Epithelial cell of esophagus (primary cell): ENCODE data around the gene CCDC28A.

ENCODE experiments used
- DNase-seq: peaks from one replicate; pipeline ENCODE4 v3.0.0; 2010; ENCODE audit warnings: low read depth
- H3K4me3 ChIP-seq: 2 replicates; pipeline ENCODE4 v1.5.1; 2011; ENCODE audit warnings: mild to moderate bottlenecking, low read length, control low read depth
- CTCF ChIP-seq: IDR thresholded peaks from 2 replicates; pipeline ENCODE4 v1.5.1; 2011; ENCODE audit warnings: low read depth, mild to moderate bottlenecking, low read length, control low read depth, inconsistent platforms; ENCODE audit not compliant: insufficient read depth; ENCODE audit errors: missing control alignments

The CCDC28A gene

GRCh38 chr6:138787138-138787537 is 13.6 kb downstream of the CCDC28A start:
- no peak for DNase-seq
- no peak for TF ChIP-seq CTCF
- no peak overlapping the region for H3K4me3 ChIP-seq

- TF ChIP-seq CTCF = no peak
- peak within 1 kb of the TSS; percentile 35 for H3K4me3 ChIP-seq
- peak; percentile 76 for DNase-seq
These were observed 22.4 kb downstream of the CCDC28A start, which contains the start of gene ECT2L for GRCh38 chr6:138795809-138796603. ECT2L (plus strand) TSS chr6:138796087; CDS start chr6:138813275, 17,188 bp downstream.

- DNase-seq = no peak
- no peak overlapping the region for H3K4me3 ChIP-seq
- no peak for TF ChIP-seq CTCF
These were observed 23.2 kb downstream of the CCDC28A start for GRCh38 chr6:138796771-138797170.

- no peak for TF ChIP-seq CTCF
- peak; percentile 29 for DNase-seq
- no peak overlapping the region for H3K4me3 ChIP-seq
These were observed 24.4 kb downstream of the CCDC28A start for GRCh38 chr6:138797806-138798446.

- peak; percentile 52 for TF ChIP-seq CTCF
- DNase-seq = peak; percentile 50
- no peak overlapping the region for H3K4me3 ChIP-seq
These were observed 27.0 kb downstream of the CCDC28A start for GRCh38 chr6:138800377-138801150.

- DNase-seq = no peak
- no peak for TF ChIP-seq CTCF
- no peak overlapping the region for H3K4me3 ChIP-seq
These were observed 29.8 kb downstream of the CCDC28A start for GRCh38 chr6:138803331-138803730.
